GM19328 (cell line): ENCODE measurements around the gene AUTS2.

Experiments
- ATAC-seq: cut with Tn5 transposase; IDR thresholded peaks from one replicate; pipeline ENCODE4 v1.9.1; 2021; ENCODE audit warnings: mild to moderate bottlenecking, moderate library complexity; ENCODE audit not compliant: unreplicated experiment

Gene AUTS2

GRCh38 chr7:69598081-69598486 lies at the start of gene AUTS2:
AUTS2 (plus strand) TSS chr7:69598475; CDS start chr7:69599654, 1,179 bp downstream.
- ATAC-seq: peak; percentile 64

GRCh38 chr7:69550991-69551390 lies 47.3 kb upstream of the AUTS2 start:
- ATAC-seq: no peak

GRCh38 chr7:69553190-69553589 lies 45.1 kb upstream of the AUTS2 start:
- ATAC-seq: no peak

GRCh38 chr7:69561266-69561960 lies 36.9 kb upstream of the AUTS2 start:
- no peak for ATAC-seq

GRCh38 chr7:69564454-69565417 lies 33.5 kb upstream of the AUTS2 start:
- ATAC-seq: no peak

GRCh38 chr7:69567800-69568199 lies 30.5 kb upstream of the AUTS2 start:
- ATAC-seq: no peak

- ATAC-seq: no peak
Measured at GRCh38 chr7:69568266-69568665, 30.0 kb upstream of the AUTS2 start.

GRCh38 chr7:69575651-69576050 lies 22.6 kb upstream of the AUTS2 start:
- ATAC-seq: no peak

- no peak for ATAC-seq
Measured at GRCh38 chr7:69577221-69577620, 21.1 kb upstream of the AUTS2 start.

- no peak for ATAC-seq
Measured at GRCh38 chr7:69585169-69585568, 13.1 kb upstream of the AUTS2 start.

- ATAC-seq: no peak
Measured at GRCh38 chr7:69586321-69586720, 12.0 kb upstream of the AUTS2 start.

GRCh38 chr7:69588773-69589172 lies 9.5 kb upstream of the AUTS2 start:
- ATAC-seq: no peak

- no peak for ATAC-seq
Measured at GRCh38 chr7:69591805-69592204, 6.5 kb upstream of the AUTS2 start.

GRCh38 chr7:69593511-69593910 lies 4.8 kb upstream of the AUTS2 start:
- ATAC-seq: no peak

- no peak for ATAC-seq
Measured at GRCh38 chr7:69595415-69595814, 2.9 kb upstream of the AUTS2 start.

GRCh38 chr7:69596056-69596455 lies 2.2 kb upstream of the AUTS2 start:
- no peak for ATAC-seq

GRCh38 chr7:69596723-69597277 lies 1.5 kb upstream of the AUTS2 start:
- ATAC-seq: no peak

GRCh38 chr7:69597278-69598076 lies 798 bp upstream of the AUTS2 start:
- ATAC-seq: peak; percentile 13

GRCh38 chr7:69598487-69599285 lies 411 bp downstream of the AUTS2 start:
- no peak for ATAC-seq
